HUDEP-2 (cell line): ENCODE measurements around the gene LGSN.
"Not testable (repeated sequence)": the region's sequence is repeated elsewhere in the genome, so short reads cannot be mapped to it uniquely, and the experiment has no call there.

Source experiments
- DNase-seq, 76 experiments: peaks; one replicate each; lab custom pipeline; 2025; ENCODE audit not compliant: unreplicated experiment in 76 of 76; lab: John Stamatoyannopoulos, UW

The LGSN gene

GRCh38 chr6:63246581-63246980 lies 73.2 kb downstream of the LGSN start:
- DNase-seq: no peak

- peak in 1 of 76 experiments; percentile 3 for DNase-seq
Observed at GRCh38 chr6:63245909-63246308, 73.9 kb downstream of the LGSN start.

- DNase-seq: no peak
Observed at GRCh38 chr6:63245420-63245819, 74.4 kb downstream of the LGSN start.

- DNase-seq: no peak
Observed at GRCh38 chr6:63236398-63236817, 83.4 kb downstream of the LGSN start.

GRCh38 chr6:63230511-63230910 lies 89.3 kb downstream of the LGSN start:
- not testable (repeated sequence) for DNase-seq

- not testable (repeated sequence) for DNase-seq
Observed at GRCh38 chr6:63230027-63230426, 89.8 kb downstream of the LGSN start.

GRCh38 chr6:63227928-63228894 lies 91.6 kb downstream of the LGSN start:
- DNase-seq: not testable (repeated sequence)

- DNase-seq: not testable (repeated sequence)
Observed at GRCh38 chr6:63225987-63226386, 93.8 kb downstream of the LGSN start.
